Stomach smooth muscle (tissue), 2 donors: ENCODE results near the gene AKIRIN2.
"Not testable (repeated sequence)": the region's sequence is repeated elsewhere in the genome, so short reads cannot be mapped to it uniquely, and the experiment has no call there.

Experiments used
- H3K27ac ChIP-seq: one replicate; pipeline ENCODE4 v1.7.0; 2013; ENCODE audit warnings: mild to moderate bottlenecking, low read length, inconsistent platforms
- H3K27me3 ChIP-seq, 2 donors: one replicate each; pipeline ENCODE4 v1.7.0; 2013; ENCODE audit warnings: low read length in 2 of 2; ENCODE audit not compliant: insufficient read depth in 2 of 2, control insufficient read depth in 1 of 2
- H3K36me3 ChIP-seq, 2 donors: one replicate each; pipeline ENCODE4 v1.7.0; 2013; ENCODE audit warnings: low read length in 2 of 2; ENCODE audit not compliant: control insufficient read depth in 2 of 2, insufficient read depth in 2 of 2
- H3K4me1 ChIP-seq: one replicate; pipeline ENCODE4 v1.7.0; 2013; ENCODE audit warnings: low read length; ENCODE audit not compliant: control insufficient read depth, insufficient read depth
- H3K4me3 ChIP-seq, 2 donors: one replicate each; pipeline ENCODE4 v1.7.0; 2013; ENCODE audit warnings: low read length in 2 of 2
- H3K9ac ChIP-seq, 2 donors: one replicate each; pipeline ENCODE4 v1.7.0; 2013; ENCODE audit warnings: low read length in 2 of 2, mild to moderate bottlenecking in 1 of 2
- H3K9me3 ChIP-seq, 2 donors: one replicate each; pipeline ENCODE4 v1.7.0; 2013; ENCODE audit warnings: low read length in 2 of 2; ENCODE audit not compliant: control insufficient read depth in 2 of 2
- donor health status: healthy.
- donor health status: Pancreatic carcinoma.

The AKIRIN2 gene

GRCh38 chr6:87700397-87701343, 1.4 kb downstream of the AKIRIN2 start:
- Histone ChIP-seq H3K27ac (peak overlapping the region; percentile 92), H3K27me3 (no peaks in the 10 kb centered on the region), H3K4me3 (peak overlapping the region; percentile 78 to 88), H3K9ac (peak overlapping the region; percentile 88 to 93), H3K36me3 (no peaks in the 10 kb centered on the region), H3K9me3 (no peaks in the 10 kb centered on the region), H3K4me1 (peaks cover 9% of the 10 kb centered on the region)

GRCh38 chr6:87699576-87699975, 2.5 kb downstream of the AKIRIN2 start:
- no peaks in the 10 kb centered on the region for H3K9me3 ChIP-seq
- H3K27me3 ChIP-seq: no peaks in the 10 kb centered on the region
- H3K4me1 ChIP-seq: peaks cover 9% of the 10 kb centered on the region
- peak overlapping the region; percentile 78 to 88 for H3K4me3 ChIP-seq
- H3K36me3 ChIP-seq: no peaks in the 10 kb centered on the region
- no peak overlapping the region for H3K9ac ChIP-seq
- no peak overlapping the region for H3K27ac ChIP-seq

GRCh38 chr6:87698547-87699006, 3.5 kb downstream of the AKIRIN2 start:
- Histone ChIP-seq H3K27ac (no peak overlapping the region), H3K9me3 (no peaks in the 10 kb centered on the region), H3K36me3 (no peaks in the 10 kb centered on the region), H3K4me3 (peak overlapping the region; percentile 78 to 88), H3K4me1 (peaks cover 9% of the 10 kb centered on the region), H3K27me3 (no peaks in the 10 kb centered on the region), H3K9ac (no peak overlapping the region)

- Histone ChIP-seq H3K4me1 (peaks cover 9% of the 10 kb centered on the region), H3K4me3 (peak overlapping the region; percentile 17 to 78), H3K36me3 (no peaks in the 10 kb centered on the region), H3K27me3 (no peaks in the 10 kb centered on the region), H3K27ac (no peak overlapping the region), H3K9ac (no peak overlapping the region), H3K9me3 (no peaks in the 10 kb centered on the region)
Observed at GRCh38 chr6:87697581-87698546, 4.2 kb downstream of the AKIRIN2 start.

- not testable (repeated sequence) for H3K4me3 ChIP-seq, H3K27ac ChIP-seq, H3K27me3 ChIP-seq, H3K4me1 ChIP-seq, H3K36me3 ChIP-seq, H3K9me3 ChIP-seq, H3K9ac ChIP-seq
Observed at GRCh38 chr6:87696817-87697216, 5.2 kb downstream of the AKIRIN2 start.

- Histone ChIP-seq H3K9me3 (no peaks in the 10 kb centered on the region), H3K4me3 (no peak overlapping the region), H3K27me3 (no peaks in the 10 kb centered on the region), H3K27ac (no peak overlapping the region), H3K36me3 (no peaks in the 10 kb centered on the region), H3K9ac (no peak overlapping the region), H3K4me1 (no peaks in the 10 kb centered on the region)
Observed at GRCh38 chr6:87692086-87692485, 9.9 kb downstream of the AKIRIN2 start.

GRCh38 chr6:87690441-87690840, 11.6 kb downstream of the AKIRIN2 start:
- Histone ChIP-seq H3K27me3 (no peaks in the 10 kb centered on the region), H3K9ac (no peak overlapping the region), H3K4me3 (no peak overlapping the region), H3K27ac (no peak overlapping the region), H3K4me1 (no peaks in the 10 kb centered on the region), H3K36me3 (no peaks in the 10 kb centered on the region), H3K9me3 (no peaks in the 10 kb centered on the region)

GRCh38 chr6:87687893-87688292, 14.1 kb downstream of the AKIRIN2 start:
- not testable (repeated sequence) for H3K9me3 ChIP-seq, H3K27me3 ChIP-seq, H3K36me3 ChIP-seq, H3K9ac ChIP-seq, H3K4me3 ChIP-seq, H3K27ac ChIP-seq, H3K4me1 ChIP-seq

- no peak overlapping the region for H3K27ac ChIP-seq
- no peaks in the 10 kb centered on the region for H3K4me1 ChIP-seq
- no peaks in the 10 kb centered on the region for H3K27me3 ChIP-seq
- H3K36me3 ChIP-seq: no peaks in the 10 kb centered on the region
- no peaks in the 10 kb centered on the region for H3K9me3 ChIP-seq
- no peak overlapping the region for H3K9ac ChIP-seq
- no peak overlapping the region for H3K4me3 ChIP-seq
Observed at GRCh38 chr6:87687296-87687695, 14.7 kb downstream of the AKIRIN2 start.

GRCh38 chr6:87686636-87687205, 15.3 kb downstream of the AKIRIN2 start:
- not testable (repeated sequence) for H3K4me1 ChIP-seq

More at GRCh38 chr6:87686636-87687205, 15.3 kb downstream of the AKIRIN2 start:
- H3K9me3 ChIP-seq, H3K9ac ChIP-seq, H3K27me3 ChIP-seq, H3K27ac ChIP-seq, H3K4me3 ChIP-seq, H3K36me3 ChIP-seq: not testable (repeated sequence)
